HEK293 (cell line): Measurements from ENCODE around the gene NUBPL.

Source experiments
- CTCF ChIA-PET: fragments of 350-600 bp; formaldehyde crosslinking; extraction: SDS; loops from one replicate; lab custom pipeline; 2021; ENCODE audit warnings: antibody characterized with exemption; lab: Yijun Ruan, JAX
- POLR2A ChIA-PET: fragments of 300-600 bp; formaldehyde crosslinking; extraction: SDS; loops from one replicate; lab custom pipeline; 2020; ENCODE audit warnings: antibody characterized with exemption, inconsistent platforms; lab: Yijun Ruan, JAX
- H3K27ac ChIP-seq: fragments of 200-500 bp; sonication (Bioruptor generic); 2 replicates; pipeline ENCODE4 v1.5.1; 2014; ENCODE audit warnings: low read depth, low read length, control low read depth, inconsistent platforms; ENCODE audit errors: extremely low read depth
- H3K36me3 ChIP-seq, 2 experiments: fragments of 200-500 bp in 1 of 2; sonication (Bioruptor generic) in 1 of 2; 1 replicate in 1 of 2; 2 replicates in 1 of 2; pipeline ENCODE4 v1.5.1; 2014 to 2017; ENCODE audit warnings: inconsistent platforms in 2 of 2, low read length in 2 of 2; ENCODE audit not compliant: control insufficient read depth in 2 of 2, insufficient read depth in 1 of 2
- H3K4me1 ChIP-seq: fragments of 200-500 bp; sonication (Bioruptor generic); 2 replicates; pipeline ENCODE4 v1.5.1; 2014; ENCODE audit warnings: mild to moderate bottlenecking, low read length, inconsistent platforms; ENCODE audit not compliant: control insufficient read depth, insufficient read depth
- H3K4me3 ChIP-seq: 2 replicates; pipeline ENCODE4 v1.5.1; 2011; ENCODE audit warnings: low read depth, mild to moderate bottlenecking, control low read depth, low read length, moderate library complexity
- H3K9me3 ChIP-seq: fragments of 200-500 bp; sonication (Bioruptor generic); 2 replicates; pipeline ENCODE4 v1.5.1; 2014; ENCODE audit warnings: low read depth, low read length, inconsistent platforms; ENCODE audit not compliant: control insufficient read depth, insufficient read depth
- GLI4 ChIP-seq: fragments of 450-650 bp; formaldehyde crosslinking; IDR thresholded peaks from 2 replicates; pipeline ENCODE4 v1.5.1; 2016; ENCODE audit warnings: missing biosample characterization, missing genetic modification characterization
- OVOL3 ChIP-seq: fragments of 450-650 bp; formaldehyde crosslinking; IDR thresholded peaks from 2 replicates; pipeline ENCODE4 v1.5.1; 2016; ENCODE audit warnings: missing biosample characterization, missing genetic modification characterization
- SCRT2 ChIP-seq: fragments of 450-650 bp; formaldehyde crosslinking; IDR thresholded peaks from 2 replicates; pipeline ENCODE4 v1.5.1; 2016; ENCODE audit warnings: missing biosample characterization, missing genetic modification characterization
- SETDB1 ChIP-seq: IDR thresholded peaks from one replicate; pipeline ENCODE4 v1.6.1; 2017; ENCODE audit warnings: mild to moderate bottlenecking, low read length, moderate library complexity, mixed read lengths; ENCODE audit not compliant: insufficient read length
- SP2 ChIP-seq: fragments of 450-650 bp; formaldehyde crosslinking; IDR thresholded peaks from 2 replicates; pipeline ENCODE4 v1.5.1; 2016; ENCODE audit warnings: missing biosample characterization, missing genetic modification characterization
- SP7 ChIP-seq: fragments of 450-650 bp; formaldehyde crosslinking; IDR thresholded peaks from 2 replicates; pipeline ENCODE4 v1.5.1; 2016; ENCODE audit warnings: missing biosample characterization, missing genetic modification characterization
- TRIM28 ChIP-seq: IDR thresholded peaks from 2 replicates; pipeline ENCODE4 v1.6.1; 2011; ENCODE audit warnings: low read length, control low read depth, borderline replicate concordance
- ZBTB7A ChIP-seq: fragments of 450-650 bp; formaldehyde crosslinking; IDR thresholded peaks from 2 replicates; pipeline ENCODE4 v1.5.1; 2016; ENCODE audit warnings: low read depth, missing biosample characterization, missing genetic modification characterization
- ZFP3 ChIP-seq: fragments of 450-650 bp; formaldehyde crosslinking; IDR thresholded peaks from 2 replicates; pipeline ENCODE4 v1.5.1; 2016; ENCODE audit warnings: low read depth, missing biosample characterization, missing genetic modification characterization
- ZNF169 ChIP-seq: fragments of 450-650 bp; formaldehyde crosslinking; IDR thresholded peaks from 2 replicates; pipeline ENCODE4 v1.5.1; 2016; ENCODE audit warnings: missing biosample characterization, missing genetic modification characterization
- ZNF214 ChIP-seq: fragments of 450-650 bp; formaldehyde crosslinking; IDR thresholded peaks from 2 replicates; pipeline ENCODE4 v1.5.1; 2017; ENCODE audit warnings: missing biosample characterization, mild to moderate bottlenecking, missing genetic modification characterization, borderline replicate concordance
- ZNF221 ChIP-seq: fragments of 450-650 bp; formaldehyde crosslinking; IDR thresholded peaks from 2 replicates; pipeline ENCODE4 v1.5.1; 2017; ENCODE audit warnings: missing biosample characterization, missing genetic modification characterization, borderline replicate concordance
- ZNF366 ChIP-seq: fragments of 450-650 bp; formaldehyde crosslinking; conservative IDR thresholded peaks from 2 replicates; pipeline ENCODE4 v1.5.1; 2016; ENCODE audit warnings: missing biosample characterization, missing genetic modification characterization
- ZNF416 ChIP-seq: fragments of 450-650 bp; formaldehyde crosslinking; IDR thresholded peaks from 2 replicates; pipeline ENCODE4 v1.5.1; 2016; ENCODE audit warnings: missing biosample characterization, missing genetic modification characterization
- ZNF501 ChIP-seq: fragments of 450-650 bp; formaldehyde crosslinking; IDR thresholded peaks from 2 replicates; pipeline ENCODE4 v1.5.1; 2016; ENCODE audit warnings: missing biosample characterization, missing genetic modification characterization
- ZNF529 ChIP-seq: fragments of 450-650 bp; formaldehyde crosslinking; IDR thresholded peaks from 2 replicates; pipeline ENCODE4 v1.5.1; 2017; ENCODE audit warnings: missing genetic modification characterization, missing biosample characterization; ENCODE audit not compliant: insufficient replicate concordance
- ZNF548 ChIP-seq: fragments of 450-650 bp; formaldehyde crosslinking; IDR thresholded peaks from 2 replicates; pipeline ENCODE4 v1.5.1; 2016; ENCODE audit warnings: missing biosample characterization, missing genetic modification characterization
- ZNF558 ChIP-seq: fragments of 450-650 bp; formaldehyde crosslinking; IDR thresholded peaks from 2 replicates; pipeline ENCODE4 v1.5.1; 2016; ENCODE audit warnings: missing biosample characterization, missing genetic modification characterization
- ZNF571 ChIP-seq: fragments of 450-650 bp; formaldehyde crosslinking; IDR thresholded peaks from 2 replicates; pipeline ENCODE4 v1.5.0; 2017; ENCODE audit warnings: missing biosample characterization, missing genetic modification characterization
- ZNF585B ChIP-seq: fragments of 450-650 bp; formaldehyde crosslinking; IDR thresholded peaks from 2 replicates; pipeline ENCODE4 v1.5.1; 2016; ENCODE audit warnings: missing biosample characterization, missing genetic modification characterization
- ZNF610 ChIP-seq: fragments of 450-650 bp; formaldehyde crosslinking; IDR thresholded peaks from 2 replicates; pipeline ENCODE4 v1.5.1; 2016; ENCODE audit warnings: missing biosample characterization, missing genetic modification characterization, borderline replicate concordance
- ZNF621 ChIP-seq: fragments of 450-650 bp; formaldehyde crosslinking; IDR thresholded peaks from 2 replicates; pipeline ENCODE4 v1.5.1; 2017; ENCODE audit warnings: missing biosample characterization, missing genetic modification characterization
- ZNF623 ChIP-seq: fragments of 450-650 bp; formaldehyde crosslinking; IDR thresholded peaks from 2 replicates; pipeline ENCODE4 v1.5.1; 2016; ENCODE audit warnings: missing biosample characterization, missing genetic modification characterization
- ZNF660 ChIP-seq: fragments of 450-650 bp; IDR thresholded peaks from 2 replicates; pipeline ENCODE4 v1.5.1; 2018; ENCODE audit warnings: missing biosample characterization, mild to moderate bottlenecking, missing genetic modification characterization
- ZNF677 ChIP-seq: fragments of 450-650 bp; IDR thresholded peaks from 2 replicates; pipeline ENCODE4 v1.5.0; 2018; ENCODE audit warnings: missing biosample characterization, mild to moderate bottlenecking, missing genetic modification characterization, moderate library complexity
- ZNF768 ChIP-seq: fragments of 450-650 bp; formaldehyde crosslinking; IDR thresholded peaks from 2 replicates; pipeline ENCODE4 v1.5.1; 2018; ENCODE audit warnings: missing biosample characterization, mild to moderate bottlenecking, missing genetic modification characterization
- ZNF785 ChIP-seq: fragments of 450-650 bp; formaldehyde crosslinking; IDR thresholded peaks from 2 replicates; pipeline ENCODE4 v1.5.1; 2016; ENCODE audit warnings: missing biosample characterization, missing genetic modification characterization
- ZSCAN23 ChIP-seq: fragments of 450-650 bp; formaldehyde crosslinking; IDR thresholded peaks from 2 replicates; pipeline ENCODE4 v1.5.1; 2016; ENCODE audit warnings: missing biosample characterization, missing genetic modification characterization
- TF ChIP-seq, protein P1 (sequence below): IDR thresholded peaks from 2 replicates; pipeline ENCODE4 v1.6.1; 2011; ENCODE audit warnings: mild to moderate bottlenecking, low read depth, low read length, borderline replicate concordance

NUBPL gene

GRCh38 chr14:31777312-31777711 lies 216.1 kb downstream of the NUBPL start:
- CTCF ChIA-PET: no interaction called here
- POLR2A ChIA-PET: no interaction called here
- H3K4me3 ChIP-seq: no peak overlapping the region
- no peaks in the 10 kb centered on the region for H3K4me1 ChIP-seq
- H3K27ac ChIP-seq: no peak overlapping the region
- H3K36me3 ChIP-seq: no peaks in the 10 kb centered on the region
- TF ChIP-seq OVOL3 (tag by site-specific recombination): no peak
- no peak for TF ChIP-seq ZNF221 (tag by site-specific recombination)
- TF ChIP-seq ZNF621: no peak
- TF ChIP-seq, protein P1, sequence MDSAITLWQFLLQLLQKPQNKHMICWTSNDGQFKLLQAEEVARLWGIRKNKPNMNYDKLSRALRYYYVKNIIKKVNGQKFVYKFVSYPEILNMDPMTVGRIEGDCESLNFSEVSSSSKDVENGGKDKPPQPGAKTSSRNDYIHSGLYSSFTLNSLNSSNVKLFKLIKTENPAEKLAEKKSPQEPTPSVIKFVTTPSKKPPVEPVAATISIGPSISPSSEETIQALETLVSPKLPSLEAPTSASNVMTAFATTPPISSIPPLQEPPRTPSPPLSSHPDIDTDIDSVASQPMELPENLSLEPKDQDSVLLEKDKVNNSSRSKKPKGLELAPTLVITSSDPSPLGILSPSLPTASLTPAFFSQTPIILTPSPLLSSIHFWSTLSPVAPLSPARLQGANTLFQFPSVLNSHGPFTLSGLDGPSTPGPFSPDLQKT: no peak
- TF ChIP-seq ZSCAN23: no peak
- TF ChIP-seq ZNF214: no peak
- no peak for TF ChIP-seq ZNF571 (tag by site-specific recombination)
- TF ChIP-seq ZNF677 (tag by site-specific recombination): no peak
- TF ChIP-seq SP2: no peak
- TF ChIP-seq SP7 (tag by site-specific recombination): no peak
- TF ChIP-seq ZNF768 (tag by site-specific recombination): no peak
- no peak for TF ChIP-seq ZNF366 (tag by site-specific recombination)
- TF ChIP-seq ZNF585B (tag by site-specific recombination): no peak
- TF ChIP-seq ZNF785 (tag by site-specific recombination): no peak
- TF ChIP-seq ZNF623 (tag by site-specific recombination): no peak
- TF ChIP-seq ZNF660 (tag by site-specific recombination): no peak
- TF ChIP-seq ZNF548 (tag by site-specific recombination): no peak
- TF ChIP-seq ZNF558 (tag by site-specific recombination): no peak
- TF ChIP-seq TRIM28: no peak
- H3K9me3 ChIP-seq: no peaks in the 10 kb centered on the region

- no peaks in the 10 kb centered on the region for H3K36me3 ChIP-seq
- H3K9me3 ChIP-seq: no peaks in the 10 kb centered on the region
- no peak overlapping the region for H3K4me3 ChIP-seq
- no peaks in the 10 kb centered on the region for H3K4me1 ChIP-seq
- POLR2A ChIA-PET: no interaction called here
- H3K27ac ChIP-seq: no peak overlapping the region
- CTCF ChIA-PET: interaction anchor here (0.7 kb wide), 1 partner anchor 720 kb away, joined by 3 read pairs; no protein-coding TSS in a partner anchor
- TF ChIP-seq ZNF169 (tag by site-specific recombination) (no peak), SCRT2 (no peak), ZNF416 (tag by site-specific recombination) (no peak), ZNF558 (tag by site-specific recombination) (0 out of 2 replicates have a peak, but pooled peaks have one; percentile 20), ZBTB7A (tag by site-specific recombination) (no peak), SETDB1 (peak; percentile 98), GLI4 (tag by site-specific recombination) (no peak), ZNF501 (tag by site-specific recombination) (no peak), ZNF529 (tag by site-specific recombination) (peak; percentile 47), ZNF610 (tag by site-specific recombination) (0 out of 2 replicates have a peak, but pooled peaks have one; percentile 24), ZFP3 (tag by site-specific recombination) (no peak), TRIM28 (peak; percentile 23; the same call in 1 of the 2 replicates)
- TF ChIP-seq, protein P1: no peak
These were observed 220.4 kb downstream of the NUBPL start for GRCh38 chr14:31781578-31781977.
